Endothelial cell of coronary artery (primary cell): Measurements from ENCODE around the gene FRS3. TPM values are rescaled to one million over a fixed set of nuclear protein-coding genes. Genes with fewer than 3 reads are reported as not detected.

ENCODE experiments used
- total RNA-seq: library from RNA; depleted of rRNA; stranded (reverse); fragments of >200 nt; gene quantifications from 2 replicates; pipeline ENCODE4 v1.2.3, GENCODE V29; 2014

Gene FRS3
- total RNA-seq = 0.63 and 1.1 TPM in 2 replicates

GRCh38 chr6:41779788-41780550 is at the start of gene FRS3:
FRS3 (minus strand) TSS chr6:41779900; CDS start chr6:41776987, 2,913 bp downstream.

GRCh38 chr6:41787219-41787917 is 7.7 kb upstream of the FRS3 start, which contains the start of gene TOMM6:
TOMM6 (plus strand) TSS chr6:41787694; CDS start chr6:41787698, 4 bp downstream.

GRCh38 chr6:41780551-41781365 is 1.1 kb upstream of the FRS3 start, which contains the start of gene PRICKLE4:
PRICKLE4 (plus strand) TSS chr6:41780782; CDS start chr6:41783474, 2,692 bp downstream.

GRCh38 chr6:41747256-41748101 is 32.2 kb downstream of the FRS3 start, which contains the start of gene PGC:
PGC (minus strand) TSS chr6:41747397; CDS start chr6:41747334, 63 bp downstream.

GRCh38 chr6:41735427-41736185 is 44.1 kb downstream of the FRS3 start, which contains the start of gene TFEB:
TFEB (minus strand) TSS chr6:41735608; CDS start chr6:41691213, 44,395 bp downstream.

Other genes with a start within 250 kb of the FRS3 start
- 2.7 and 3.3 TPM in 2 replicates for gene FOXP4, start 233.5 kb downstream of the FRS3 start, total RNA-seq
- gene MDFI, start 141.4 kb downstream of the FRS3 start, total RNA-seq = 20.8 and 42.9 TPM in 2 replicates
- 2.3 and 3.4 TPM in 2 replicates for gene TFEB, start 44.3 kb downstream of the FRS3 start, total RNA-seq
- gene PGC, start 32.5 kb downstream of the FRS3 start, total RNA-seq = not detected in 2 replicates
- gene PRICKLE4, start 882 bp upstream of the FRS3 start, total RNA-seq = 1.3 and 2.0 TPM in 2 replicates
- 48.6 and 75.1 TPM in 2 replicates for gene TOMM6, start 7.8 kb upstream of the FRS3 start, total RNA-seq
- gene USP49, start 115.5 kb upstream of the FRS3 start, total RNA-seq = 1.7 and 2.8 TPM in 2 replicates
- 28.0 and 30.4 TPM in 2 replicates for gene MED20, start 141.2 kb upstream of the FRS3 start, total RNA-seq
- gene BYSL, start 141.6 kb upstream of the FRS3 start, total RNA-seq = 33.1 and 41.8 TPM in 2 replicates
- gene CCND3, start 161.9 kb upstream of the FRS3 start, total RNA-seq = 40.9 and 76.5 TPM in 2 replicates